ENCODE results near the gene ZNF594.
"Not testable (repeated sequence)": the region's sequence is repeated elsewhere in the genome, so short reads cannot be mapped to it uniquely, and the experiment has no call there.

ZNF594 gene

DNA sequence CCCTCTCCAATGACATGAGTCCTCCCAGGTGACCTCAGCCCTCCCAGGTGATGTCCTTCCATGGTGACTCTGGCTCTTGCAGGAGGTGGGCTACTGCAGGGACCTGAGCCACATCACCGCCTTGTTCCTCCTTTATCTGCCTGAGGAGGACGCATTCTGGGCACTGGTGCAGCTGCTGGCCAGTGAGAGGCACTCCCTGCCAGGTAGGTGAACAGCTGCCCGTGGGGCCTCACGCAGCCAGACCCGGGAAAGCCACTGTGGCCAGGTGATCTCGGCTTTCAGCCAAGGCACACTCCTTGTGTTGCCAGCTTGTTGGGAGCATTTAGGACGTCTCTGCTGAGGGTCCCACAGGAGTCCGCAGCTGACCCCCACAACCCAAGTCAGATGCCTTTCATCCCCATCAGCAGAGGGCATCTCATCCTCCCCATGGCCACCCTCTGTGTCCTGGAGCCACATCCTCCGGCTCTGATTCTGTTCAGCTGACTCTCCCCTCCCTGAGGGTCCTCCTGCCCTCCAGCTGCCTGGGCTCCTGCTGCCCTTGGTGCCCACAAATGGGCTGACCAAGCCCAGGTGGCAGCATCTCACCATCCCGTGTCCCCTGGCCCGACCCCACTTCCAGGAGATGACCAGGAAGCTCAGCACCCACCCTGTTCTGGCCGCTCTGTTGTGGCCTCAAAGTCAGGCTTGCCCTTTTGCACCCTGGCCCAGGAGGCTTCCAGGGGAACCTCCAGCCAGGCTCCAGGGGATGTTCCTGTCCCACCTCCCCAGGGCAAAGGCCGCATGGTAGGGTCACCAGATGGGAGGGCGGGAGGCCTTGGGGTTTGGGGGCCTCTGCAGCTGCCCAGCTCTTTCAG, 55.7 kb downstream of the ZNF594 start:
- no peak for DNase-seq

DNA sequence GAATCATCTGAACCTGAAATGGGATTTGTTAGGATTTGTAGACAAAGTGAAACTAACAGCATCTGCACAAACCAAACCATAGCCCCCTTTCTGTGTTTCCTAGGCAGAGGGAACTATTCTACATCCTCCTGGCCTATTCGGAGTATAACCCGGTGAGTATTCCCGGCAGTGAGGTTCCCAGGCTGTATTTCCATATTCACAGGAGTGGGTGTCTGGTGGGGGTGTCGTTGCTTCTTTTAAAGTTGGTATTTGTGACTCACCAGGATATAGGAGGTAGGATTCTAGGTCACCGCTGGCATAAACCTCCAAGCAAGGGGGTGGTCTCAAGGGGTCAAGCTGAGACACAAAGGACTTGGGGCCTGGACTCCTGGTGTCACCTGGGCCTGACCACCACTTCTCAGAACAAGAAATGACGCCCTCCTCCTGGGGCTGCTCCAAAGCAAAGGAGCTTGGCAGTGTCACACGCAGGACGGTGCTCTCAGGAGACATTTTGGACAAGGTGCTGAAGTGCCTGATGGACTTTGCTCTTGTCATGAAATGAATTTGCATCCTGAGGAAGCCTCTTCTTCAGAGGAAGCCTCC, 56.4 kb downstream of the ZNF594 start:
- not testable (repeated sequence) for DNase-seq

DNA sequence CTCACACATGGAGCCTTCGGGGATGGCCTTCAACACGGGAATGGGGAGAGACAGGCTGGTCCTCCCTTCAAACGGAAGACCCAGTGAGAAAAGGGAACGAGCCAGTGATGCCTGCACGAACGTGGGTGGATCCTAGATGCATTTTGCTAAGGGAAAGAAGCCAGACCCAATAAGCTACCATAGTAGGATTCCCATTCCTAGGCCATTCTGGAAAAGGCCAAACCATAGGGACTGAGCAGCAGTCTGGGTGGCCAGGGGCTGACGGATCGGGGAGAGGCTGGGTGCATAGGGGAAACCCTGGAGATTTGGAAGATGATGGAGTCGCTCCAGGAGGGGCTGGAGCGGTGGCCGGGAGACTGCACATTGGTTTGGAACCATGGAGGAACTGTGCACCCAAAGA, 57.1 kb downstream of the ZNF594 start:
- not testable (repeated sequence) for DNase-seq

DNA sequence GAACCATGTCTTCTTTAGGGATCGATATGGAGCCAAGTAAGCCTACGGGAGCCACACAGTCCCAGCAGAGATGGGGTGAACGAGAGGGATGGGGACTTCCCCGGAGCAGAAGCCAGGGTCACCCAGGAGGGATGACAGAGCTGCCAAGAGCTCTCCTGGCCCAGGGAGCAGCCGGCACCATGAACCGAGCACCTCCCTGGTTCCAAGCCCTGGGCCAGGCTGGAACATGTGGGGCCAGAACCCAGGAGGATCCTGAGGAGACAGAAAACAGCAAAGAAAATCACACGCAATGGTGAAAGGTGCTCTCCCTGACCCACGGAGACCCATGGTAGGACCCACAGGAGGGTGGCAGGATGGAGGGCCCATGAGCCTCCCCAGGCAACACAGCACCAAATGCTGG, 57.7 kb downstream of the ZNF594 start:
- not testable (repeated sequence) for DNase-seq

DNA sequence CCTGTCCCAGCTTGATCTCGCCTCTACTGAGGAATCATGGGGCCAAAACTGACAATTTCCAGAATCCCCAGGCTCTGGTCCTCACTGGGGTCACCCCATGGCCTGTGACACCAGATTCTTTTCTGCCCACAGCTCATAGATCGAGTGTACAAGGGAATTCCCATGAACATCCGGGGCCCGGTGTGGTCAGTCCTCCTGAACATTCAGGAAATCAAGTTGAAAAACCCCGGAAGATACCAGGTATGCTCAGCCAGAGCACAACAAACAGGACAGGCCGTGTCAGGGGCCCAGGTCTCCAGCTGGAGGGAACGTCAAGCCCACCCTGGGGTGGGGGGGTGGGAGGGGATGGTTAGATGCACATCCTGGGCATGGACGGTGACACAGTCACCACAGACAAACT, 58.4 kb downstream of the ZNF594 start:
- DNase-seq: no peak

DNA sequence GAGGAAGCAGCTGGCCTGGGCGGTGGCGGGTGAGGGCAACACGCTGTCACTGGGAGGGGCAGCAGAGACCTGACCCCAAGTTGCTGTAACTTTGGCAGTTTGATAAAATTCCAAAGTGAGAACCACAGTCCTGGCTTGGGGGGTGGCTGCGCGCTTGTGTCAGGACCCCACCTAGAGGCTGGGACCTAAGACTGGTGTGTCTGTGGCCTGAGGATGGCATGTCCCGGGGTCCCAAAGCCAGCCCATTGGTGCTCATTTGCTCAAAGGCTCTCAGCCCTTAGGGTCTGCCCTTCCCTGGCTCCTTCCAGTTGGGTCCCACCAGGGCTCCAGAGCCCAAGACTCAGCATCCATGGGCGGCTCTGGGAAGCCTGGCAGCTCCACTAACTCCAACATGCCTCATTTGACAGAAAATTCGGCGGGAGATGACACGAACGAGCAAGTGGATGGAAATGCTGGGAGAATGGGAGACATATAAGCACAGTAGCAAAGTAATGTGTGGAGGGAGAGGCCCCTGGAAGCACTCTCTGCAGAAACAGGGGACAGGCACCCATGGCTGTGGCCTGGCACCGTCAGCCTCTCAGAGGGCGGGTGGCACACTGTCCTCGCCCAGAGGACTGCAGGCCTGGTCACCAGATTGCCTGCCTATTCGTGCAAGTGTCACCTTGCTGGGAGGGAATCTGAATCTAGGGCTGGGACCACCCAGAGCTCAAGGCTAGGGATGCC, 59.0 kb downstream of the ZNF594 start:
- DNase-seq: not testable (repeated sequence)

DNA sequence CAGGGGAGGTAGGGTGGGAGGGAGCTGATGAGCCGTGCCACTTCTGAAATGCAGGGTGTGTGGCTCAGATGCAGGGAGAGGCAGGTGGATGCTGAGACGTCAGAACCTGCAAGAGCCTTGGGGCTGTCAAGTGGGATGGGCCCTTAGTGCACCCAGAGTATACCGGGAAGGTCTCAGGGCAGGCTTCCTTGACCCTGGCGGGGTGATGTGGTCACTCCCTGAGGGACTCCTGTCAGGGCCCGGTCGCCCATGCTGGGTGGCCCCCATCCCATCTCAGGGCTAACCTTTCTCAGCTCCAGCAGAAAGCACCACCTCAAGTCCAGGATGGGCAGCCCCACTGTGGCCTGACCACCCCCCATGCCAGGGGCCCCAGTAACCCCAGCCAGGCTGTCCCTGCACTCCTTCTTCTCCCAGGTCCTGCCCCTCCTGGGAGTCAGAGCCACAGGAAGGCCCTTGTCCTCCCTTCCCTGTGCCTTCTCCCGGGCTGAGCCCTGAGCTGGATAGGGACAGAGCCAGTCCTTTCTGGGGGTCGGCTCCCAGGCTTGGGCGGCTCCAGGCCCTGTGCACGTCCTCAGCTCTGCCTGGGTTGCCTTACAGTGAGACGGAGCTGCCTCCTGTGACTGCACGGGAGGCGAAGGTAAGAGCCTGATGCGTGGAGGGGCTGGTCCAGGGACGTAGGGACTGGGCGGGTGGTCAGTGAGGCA, 59.7 kb downstream of the ZNF594 start:
- DNase-seq: not testable (repeated sequence)

DNA sequence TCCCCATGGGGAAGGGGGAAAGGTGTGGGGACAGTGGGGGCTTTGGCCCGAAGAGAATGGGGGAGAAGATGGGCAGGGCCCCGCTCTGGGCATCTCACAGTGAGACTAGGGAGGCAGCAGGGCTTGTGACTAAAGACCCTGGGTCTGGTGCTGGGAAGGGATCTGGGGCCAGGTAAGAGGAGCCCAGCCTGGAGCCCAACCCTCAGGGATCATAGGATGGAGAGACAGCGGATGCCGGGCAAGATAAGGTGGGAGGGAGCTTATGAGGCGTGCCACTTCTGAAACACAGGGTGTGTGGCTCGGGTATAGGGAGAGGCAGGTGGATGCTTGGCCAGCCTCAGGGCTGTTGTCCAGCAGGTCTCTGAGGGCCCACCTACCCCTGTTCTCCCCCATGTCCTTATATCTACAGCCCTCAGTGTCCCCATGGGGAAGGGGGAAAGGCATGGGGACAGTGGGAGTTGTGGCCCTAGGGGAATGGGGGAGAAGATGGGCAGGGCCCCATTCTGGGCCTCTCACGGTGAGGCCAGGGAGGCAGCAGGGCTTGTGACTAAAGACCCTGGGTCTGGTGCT, 60.4 kb downstream of the ZNF594 start:
- DNase-seq: no peak

DNA sequence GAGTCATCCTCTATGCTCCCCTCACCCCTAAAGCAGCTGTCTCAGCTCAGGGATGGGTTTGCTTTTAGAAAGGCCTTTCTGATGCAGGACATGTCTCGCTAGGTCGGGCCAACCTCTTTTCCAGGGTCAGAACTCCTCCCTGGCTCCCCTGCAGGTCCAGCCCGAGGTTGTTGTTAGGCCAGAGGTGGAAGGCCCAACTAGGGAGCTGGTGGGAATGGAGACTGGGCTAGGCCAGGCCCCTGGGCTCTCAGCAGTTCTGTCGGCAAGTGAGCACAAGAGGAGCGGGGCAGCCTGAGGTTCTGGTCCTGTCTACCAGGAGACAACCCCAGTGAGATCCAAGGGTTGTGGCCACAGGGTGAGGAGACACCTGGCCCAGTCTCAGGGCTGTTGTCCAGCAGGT, 61.0 kb downstream of the ZNF594 start:
- not testable (repeated sequence) for DNase-seq

DNA sequence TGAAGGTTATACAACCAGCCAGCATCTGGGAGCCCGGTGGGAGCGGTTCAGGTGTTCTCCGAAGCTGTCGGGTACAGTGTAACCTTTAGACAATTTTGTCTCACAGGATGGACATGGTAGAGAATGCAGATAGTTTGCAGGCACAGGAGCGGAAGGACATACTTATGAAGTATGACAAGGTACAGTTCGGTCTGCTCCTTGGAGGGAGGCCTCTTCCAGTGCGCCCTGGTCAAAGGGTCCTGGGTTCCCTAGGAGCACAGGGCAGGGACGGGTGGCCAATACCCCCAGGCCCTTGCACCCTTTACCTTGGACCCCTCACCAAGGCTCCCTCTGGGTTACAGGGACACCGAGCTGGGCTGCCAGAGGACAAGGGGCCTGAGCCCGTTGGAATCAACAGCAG, 61.4 kb downstream of the ZNF594 start:
- DNase-seq: not testable (repeated sequence)

DNA sequence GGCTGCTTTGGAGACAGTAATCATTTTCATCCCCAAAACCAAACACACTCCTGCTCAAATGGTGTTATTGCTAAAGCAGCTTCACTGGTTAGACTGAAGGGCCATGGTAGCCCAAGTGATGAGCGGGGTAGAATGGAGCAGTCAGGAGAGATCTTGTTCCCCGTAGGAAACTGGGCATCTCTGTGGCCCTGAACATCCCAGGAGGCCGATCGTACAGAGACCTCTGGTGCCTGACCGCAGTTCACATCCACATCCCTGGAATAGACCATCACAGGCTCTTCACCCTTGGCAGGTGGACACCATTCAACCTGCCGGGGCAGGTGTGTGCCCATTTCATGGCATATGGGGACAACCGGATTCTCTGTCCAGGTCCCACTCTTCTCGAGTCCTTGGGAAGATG, 61.9 kb downstream of the ZNF594 start:
- not testable (repeated sequence) for DNase-seq

Data from MV-4-11 (cell line).